DMS153 (cell line): ENCODE data around the gene FREY1.

Experiments
- DNase-seq: peaks from one replicate; lab custom pipeline; 2025; lab: John Stamatoyannopoulos, UW

The FREY1 gene

DNA sequence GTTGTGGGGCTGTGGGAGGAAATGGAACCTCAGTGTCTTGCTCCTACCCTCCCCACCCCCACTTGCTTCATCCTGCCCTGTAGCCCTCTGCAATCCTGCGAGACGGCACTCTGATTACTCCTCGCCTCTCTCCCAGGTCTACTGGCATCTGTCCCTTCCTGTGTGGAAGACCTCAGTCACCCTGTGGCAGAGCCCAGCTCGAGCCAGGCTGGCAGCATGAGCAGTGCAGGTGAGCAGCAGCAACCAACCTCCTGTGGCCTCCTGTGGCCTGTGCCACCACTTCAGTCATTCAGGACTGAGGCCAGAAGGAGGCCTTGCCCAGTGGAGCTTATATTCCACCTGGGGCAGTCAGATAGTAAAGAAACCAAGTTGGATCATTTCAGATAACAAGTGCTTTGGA is 36.4 kb downstream of the FREY1 start:
- DNase-seq = no peak

DNA sequence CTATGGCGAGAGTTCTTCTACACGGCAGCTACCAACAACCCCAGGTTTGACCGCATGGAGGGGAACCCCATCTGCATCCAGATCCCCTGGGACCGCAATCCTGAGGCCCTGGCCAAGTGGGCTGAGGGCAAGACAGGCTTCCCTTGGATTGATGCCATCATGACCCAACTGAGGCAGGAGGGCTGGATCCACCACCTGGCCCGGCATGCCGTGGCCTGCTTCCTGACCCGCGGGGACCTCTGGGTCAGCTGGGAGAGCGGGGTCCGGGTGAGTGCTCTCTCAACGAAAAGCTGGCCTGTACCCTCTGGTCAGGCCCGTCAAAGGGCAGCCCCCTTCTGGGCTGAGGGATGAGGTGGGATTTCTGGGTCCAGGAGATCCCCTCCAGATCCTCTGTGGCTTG is 37.5 kb downstream of the FREY1 start:
- DNase-seq = no peak

DNA sequence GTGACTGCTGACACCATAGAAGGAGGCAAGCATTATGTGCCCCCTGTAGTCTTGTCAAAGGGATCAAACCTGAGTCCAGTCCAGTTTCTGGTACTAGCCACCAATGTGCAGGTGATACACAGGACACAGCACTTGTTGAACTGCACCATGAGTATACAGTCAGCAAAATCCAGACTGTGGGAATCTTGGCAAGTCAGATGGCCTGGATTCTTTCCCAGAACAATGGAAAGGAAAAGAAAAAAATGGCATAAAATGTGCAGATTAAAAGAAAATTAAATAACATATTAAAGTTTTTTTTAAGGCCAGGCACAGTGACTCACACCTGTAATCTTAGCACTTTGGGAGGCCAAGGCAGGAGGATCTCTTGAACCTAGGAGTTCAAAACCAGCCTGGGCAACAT is 43.0 kb downstream of the FREY1 start:
- DNase-seq = no peak

DNA sequence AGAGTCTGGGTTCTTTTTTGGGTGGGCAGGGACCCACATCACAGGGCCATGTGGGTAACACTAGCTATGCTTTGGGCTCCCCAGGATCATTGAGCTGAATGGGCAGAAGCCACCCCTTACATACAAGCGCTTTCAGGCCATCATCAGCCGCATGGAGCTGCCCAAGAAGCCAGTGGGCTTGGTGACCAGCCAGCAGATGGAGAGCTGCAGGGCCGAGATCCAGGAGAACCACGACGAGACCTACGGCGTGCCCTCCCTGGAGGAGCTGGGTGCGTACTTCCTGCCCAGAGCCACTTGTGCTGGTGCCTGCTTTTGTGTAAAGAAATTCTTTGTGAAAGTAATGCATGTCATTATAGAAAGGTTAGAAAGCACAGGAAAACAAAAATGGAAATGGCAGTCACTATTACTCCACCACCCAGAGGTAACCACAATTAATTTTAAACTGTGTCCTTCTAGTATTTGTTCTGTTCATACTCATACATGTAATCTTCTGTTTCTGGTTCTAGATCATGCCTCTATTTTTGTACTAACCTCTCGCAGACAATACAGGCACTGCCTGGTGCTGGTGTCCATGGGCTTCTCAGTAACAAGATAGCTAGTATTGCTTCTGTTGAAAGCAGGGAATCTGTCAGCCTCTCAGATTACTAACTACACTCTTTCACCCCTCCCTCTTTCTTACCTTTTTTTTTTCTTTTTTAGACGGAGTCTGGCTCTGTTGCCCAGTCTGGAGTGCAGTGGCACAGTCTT is 46.1 kb downstream of the FREY1 start:
- DNase-seq = no peak

DNA sequence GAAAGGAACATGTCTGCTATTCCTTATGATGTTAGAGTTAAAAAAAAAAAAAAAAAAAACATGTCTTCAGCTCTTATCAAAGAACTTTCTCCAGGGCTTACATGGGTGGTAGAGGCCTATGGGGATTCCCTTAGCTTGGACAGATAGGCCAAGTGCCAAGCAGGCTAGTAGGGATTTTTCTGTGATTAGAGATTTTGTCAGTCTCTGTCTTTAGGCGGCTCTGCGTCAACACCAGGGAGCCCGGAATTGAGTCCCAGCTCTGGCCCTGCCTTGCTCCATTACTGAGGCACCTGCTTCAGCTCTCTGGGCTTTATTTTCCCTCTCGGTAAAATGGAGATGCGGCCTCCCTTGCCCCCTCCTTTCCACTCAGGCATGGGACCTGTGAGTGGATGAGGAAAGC is 46.7 kb downstream of the FREY1 start:
- DNase-seq = no peak

DNA sequence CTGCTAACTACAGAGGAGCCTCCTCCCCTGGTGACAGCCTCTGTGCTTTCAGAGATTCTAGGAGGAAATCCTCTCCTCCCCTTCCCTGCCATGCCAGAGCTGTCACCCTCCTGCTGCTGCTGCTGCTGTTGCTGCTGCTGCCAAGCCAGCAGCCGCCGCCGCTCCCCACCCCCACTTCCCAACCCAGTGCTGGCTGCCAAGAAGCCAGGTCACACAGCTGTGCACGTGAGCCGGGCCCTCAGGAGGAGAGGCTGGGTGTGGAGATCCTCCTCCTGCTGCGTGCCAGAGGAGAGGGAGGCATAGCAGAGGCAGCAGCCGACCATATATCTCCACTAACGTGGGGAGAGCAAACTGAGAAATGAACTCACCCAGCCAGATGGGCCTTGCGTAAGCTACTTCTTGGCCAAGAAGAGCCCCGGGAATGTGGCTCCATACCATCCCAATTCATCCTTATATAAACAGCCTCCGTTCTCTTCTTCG is 47.4 kb downstream of the FREY1 start:
- peak; percentile 76 for DNase-seq

DNA sequence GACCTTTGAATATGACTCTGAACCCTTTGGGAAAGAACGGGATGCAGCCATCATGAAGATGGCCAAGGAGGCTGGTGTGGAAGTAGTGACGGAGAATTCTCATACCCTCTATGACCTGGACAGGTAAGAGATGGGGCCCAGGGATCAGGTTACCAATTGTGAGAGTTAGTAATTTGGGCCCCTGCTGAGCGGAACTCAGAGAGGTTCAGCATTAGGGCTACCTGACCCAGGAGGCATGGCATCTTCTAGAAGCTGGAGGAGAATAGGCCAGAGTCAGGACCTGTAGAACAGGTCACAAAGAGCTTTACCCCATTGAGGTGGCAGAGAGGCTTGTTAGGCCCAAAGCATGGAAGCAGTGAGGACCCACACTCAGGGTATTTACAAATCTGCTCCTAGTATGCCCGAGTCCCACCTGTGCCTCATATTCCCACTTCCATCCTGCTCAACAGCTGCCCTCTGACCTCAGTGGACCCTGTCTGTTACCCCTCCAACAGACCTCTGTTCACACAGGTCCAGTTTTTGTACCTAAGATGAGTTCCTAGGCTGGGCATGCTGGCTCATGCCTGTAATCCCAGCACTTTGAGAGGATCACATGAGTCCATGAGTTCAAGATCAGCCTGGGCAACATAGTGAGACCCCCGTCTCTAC is 48.2 kb downstream of the FREY1 start:
- DNase-seq = no peak

DNA sequence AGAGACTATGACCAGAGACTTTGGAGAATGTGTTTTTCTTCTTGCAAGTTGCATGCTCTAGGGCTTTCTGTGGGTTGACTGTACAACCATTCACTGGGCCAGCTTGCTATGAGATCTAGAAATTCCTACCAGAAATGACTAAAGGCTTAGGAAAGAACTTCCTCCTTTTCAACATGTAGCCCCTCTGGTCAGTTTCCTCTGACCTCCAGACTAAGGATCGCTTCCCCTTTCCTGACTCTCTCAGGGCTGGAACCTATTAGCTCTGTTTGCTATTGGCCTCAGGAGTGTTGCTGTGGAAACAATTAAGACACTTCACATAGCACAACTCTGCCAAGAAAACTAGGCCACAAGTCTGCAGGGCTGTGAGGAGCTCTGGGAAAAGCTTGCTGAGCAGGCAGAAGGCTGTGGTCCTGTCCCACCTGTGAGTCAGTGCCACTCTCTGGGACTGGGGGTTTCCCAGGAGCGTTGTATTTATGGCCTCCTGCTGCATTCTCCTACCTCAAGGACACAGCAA is 49.1 kb downstream of the FREY1 start:
- DNase-seq = peak; percentile 13
